ENCODE data around the gene SHB.
A peak's percentile ranks its signal among the peaks of the same experiment; 100 is the strongest.
"Not testable (repeated sequence)": the region's sequence is repeated elsewhere in the genome, so short reads cannot be mapped to it uniquely, and the experiment has no call there.

SHB gene

GRCh38 chr9:37921546-37922300 is 147.3 kb downstream of the SHB start:
- no peak for DNase-seq (ENCODE audit: low read depth in 1 of 2, low spot score in 1 of 2)

- no peak for DNase-seq (ENCODE audit: low read depth in 1 of 2, low spot score in 1 of 2)
Measured at GRCh38 chr9:37921168-37921510, 147.9 kb downstream of the SHB start.

DNA sequence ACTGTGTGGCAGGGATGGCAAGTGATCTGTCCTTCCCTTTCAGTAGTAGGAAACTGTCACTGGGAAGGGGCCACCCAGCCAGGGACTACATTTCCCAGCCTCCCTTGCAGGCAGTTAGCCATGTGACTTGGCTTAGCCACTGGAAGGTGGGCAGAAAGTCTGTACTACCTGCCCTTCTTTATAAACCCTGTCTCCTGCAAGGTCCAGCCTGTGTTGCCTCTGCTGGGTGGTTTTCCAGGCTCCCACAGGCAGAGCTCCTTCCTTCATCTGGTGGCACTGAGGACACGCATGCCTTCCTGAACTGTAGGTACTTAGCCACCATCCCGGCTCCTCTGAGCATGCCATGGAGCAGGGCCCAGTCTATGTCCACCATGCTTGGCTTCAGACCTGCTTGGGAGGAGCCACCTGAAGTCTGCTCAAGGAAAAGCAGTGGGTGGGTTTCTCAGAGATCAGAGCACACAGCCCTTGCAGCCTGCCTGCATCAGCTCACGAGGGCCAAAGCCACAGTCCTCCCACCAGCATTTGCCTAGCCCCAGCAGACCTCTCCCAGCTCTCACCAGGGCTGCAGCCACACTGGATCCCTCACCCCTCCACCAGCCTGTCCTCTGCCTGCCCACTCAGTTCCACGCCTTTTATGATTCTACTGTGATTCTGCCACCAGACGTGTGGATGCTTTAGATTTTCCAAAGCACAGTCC is 148.4 kb downstream of the SHB start:
- no peak for DNase-seq (ENCODE audit: low read depth in 1 of 2, low spot score in 1 of 2)

DNA sequence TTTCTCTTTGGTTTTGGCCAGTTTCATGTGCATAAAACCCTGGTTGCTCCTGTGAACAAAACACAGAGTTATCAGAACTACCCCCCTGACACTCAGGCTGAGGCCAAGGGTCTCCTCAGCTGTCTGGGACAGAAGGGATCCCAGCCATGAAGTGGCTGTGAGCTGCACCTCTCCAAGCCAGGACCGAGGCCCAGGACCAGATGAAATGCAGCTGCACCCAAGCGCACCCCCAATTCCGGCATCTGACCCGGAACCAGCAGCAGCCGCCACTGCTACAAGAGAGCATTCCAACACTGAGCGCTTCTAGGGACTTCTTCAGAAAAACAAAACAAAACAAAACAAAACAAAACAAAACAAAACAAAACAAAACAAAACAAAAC is 149.1 kb downstream of the SHB start:
- no peak for DNase-seq (ENCODE audit: low read depth in 1 of 2, low spot score in 1 of 2)

GRCh38 chr9:37919246-37919955 is 149.6 kb downstream of the SHB start:
- no peak for DNase-seq (ENCODE audit: low read depth in 1 of 2, low spot score in 1 of 2)

GRCh38 chr9:37918665-37919170 is 150.3 kb downstream of the SHB start:
- DNase-seq (ENCODE audit: low read depth in 1 of 2, low spot score in 1 of 2), result no peak

- DNase-seq (ENCODE audit: low read depth in 1 of 2, low spot score in 1 of 2), result no peak
Measured at GRCh38 chr9:37917801-37918664, 151.0 kb downstream of the SHB start.

- DNase-seq (ENCODE audit: low read depth in 1 of 2, low spot score in 1 of 2), result no peak
Measured at GRCh38 chr9:37917313-37917731, 151.7 kb downstream of the SHB start.

DNA sequence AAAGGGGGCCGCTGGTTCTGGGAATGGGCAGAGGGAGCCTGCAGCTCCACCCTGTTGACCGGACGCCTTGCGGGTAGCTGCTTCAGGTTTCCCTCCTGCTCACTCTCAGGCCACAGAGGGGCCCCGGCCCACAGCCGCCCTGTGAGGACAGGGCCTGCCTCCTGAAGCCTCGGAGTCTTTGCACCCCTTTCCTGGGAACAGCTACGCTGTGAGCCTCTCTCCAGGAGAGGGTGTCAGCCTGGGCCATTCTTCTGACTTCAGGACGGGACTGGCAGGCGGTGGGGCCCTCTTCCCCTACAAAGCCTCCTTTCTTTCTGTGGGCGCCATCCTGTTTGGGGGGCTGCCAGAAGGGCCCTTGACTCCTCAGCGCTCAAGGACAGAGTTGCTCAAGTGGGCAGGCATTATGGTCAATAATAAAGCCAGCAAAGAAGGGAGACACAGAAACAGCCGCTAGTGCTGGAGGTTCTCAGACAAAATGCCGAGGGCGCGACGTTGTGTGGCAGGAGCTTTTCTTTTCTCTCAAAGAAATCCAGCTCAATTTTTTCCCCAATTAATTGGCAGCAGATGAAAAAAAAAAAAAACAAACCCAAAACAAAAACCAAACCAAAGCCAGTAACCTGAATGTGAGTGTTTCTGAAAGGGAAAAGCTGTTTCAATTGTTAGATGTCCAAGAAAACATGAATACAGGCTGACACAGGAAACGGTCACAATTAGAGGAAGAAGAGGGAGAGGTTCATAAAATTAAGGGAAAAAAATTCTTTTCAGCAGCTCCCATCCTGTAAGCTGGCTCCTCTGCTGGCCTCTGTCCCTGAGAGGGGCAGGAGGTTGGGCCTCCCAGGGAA is 152.3 kb downstream of the SHB start:
- DNase-seq (ENCODE audit: low read depth in 1 of 2, low spot score in 1 of 2), result no peak

GRCh38 chr9:37915911-37916470 is 153.0 kb downstream of the SHB start:
- DNase-seq (ENCODE audit: low read depth in 1 of 2, low spot score in 1 of 2), result no peak

GRCh38 chr9:37914701-37915358 is 154.2 kb downstream of the SHB start:
- no peak for DNase-seq (ENCODE audit: low read depth in 1 of 2, low spot score in 1 of 2)

DNA sequence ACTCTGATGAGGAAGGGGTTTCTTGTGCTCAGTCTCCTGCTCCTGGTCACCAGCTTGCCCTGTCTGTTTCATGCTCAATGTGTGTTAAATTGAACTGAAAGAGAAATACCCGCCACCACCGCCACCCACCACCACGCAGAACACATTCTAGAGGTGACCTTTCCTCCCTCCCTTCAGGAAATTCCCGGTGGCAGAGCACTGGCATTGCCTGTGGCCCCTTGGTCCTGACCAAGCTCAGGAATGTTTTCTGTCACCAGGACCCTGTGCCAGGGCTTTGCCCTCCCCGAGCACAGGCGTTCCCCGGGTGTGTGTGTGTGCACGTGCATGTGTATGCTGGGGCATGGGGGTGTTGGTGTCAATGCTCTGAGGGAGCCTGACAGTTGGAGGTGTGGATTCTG is 154.9 kb downstream of the SHB start:
- DNase-seq (ENCODE audit: low read depth in 1 of 2, low spot score in 1 of 2), result no peak

DNA sequence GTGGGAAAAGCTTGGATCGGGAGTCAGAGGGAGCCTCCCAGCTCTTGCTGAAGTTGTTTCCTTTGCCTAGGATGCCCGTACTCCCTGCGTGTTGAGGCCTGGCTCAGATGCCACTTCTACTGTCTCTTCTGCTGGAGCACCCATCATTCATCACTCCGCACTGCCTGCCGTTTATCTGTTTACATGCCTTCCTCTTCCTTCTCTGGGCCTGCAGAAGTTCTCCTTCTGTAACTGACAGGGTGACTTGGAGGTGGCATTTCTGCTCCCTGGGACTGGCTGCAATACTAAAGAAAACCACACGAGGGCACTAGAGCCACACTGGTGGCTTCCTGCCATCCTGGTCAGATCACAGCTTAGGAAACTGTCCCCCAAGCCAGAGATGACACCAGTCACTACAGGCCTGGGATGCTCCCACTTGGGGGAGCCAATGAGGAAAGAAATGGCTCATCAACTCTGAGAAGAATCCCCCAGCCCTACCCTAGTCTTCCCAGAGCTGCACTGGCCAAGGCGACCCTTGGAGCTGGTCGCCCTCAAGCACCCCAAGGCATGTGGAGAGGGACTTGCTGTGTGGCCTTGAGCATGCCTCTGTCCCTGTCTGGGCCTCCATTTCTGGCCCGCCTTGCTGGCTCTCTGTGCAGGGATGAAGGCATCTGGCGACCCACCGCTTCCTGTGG is 155.4 kb downstream of the SHB start:
- DNase-seq (ENCODE audit: low read depth in 1 of 2, low spot score in 1 of 2), result peak; percentile 60 to 69

DNA sequence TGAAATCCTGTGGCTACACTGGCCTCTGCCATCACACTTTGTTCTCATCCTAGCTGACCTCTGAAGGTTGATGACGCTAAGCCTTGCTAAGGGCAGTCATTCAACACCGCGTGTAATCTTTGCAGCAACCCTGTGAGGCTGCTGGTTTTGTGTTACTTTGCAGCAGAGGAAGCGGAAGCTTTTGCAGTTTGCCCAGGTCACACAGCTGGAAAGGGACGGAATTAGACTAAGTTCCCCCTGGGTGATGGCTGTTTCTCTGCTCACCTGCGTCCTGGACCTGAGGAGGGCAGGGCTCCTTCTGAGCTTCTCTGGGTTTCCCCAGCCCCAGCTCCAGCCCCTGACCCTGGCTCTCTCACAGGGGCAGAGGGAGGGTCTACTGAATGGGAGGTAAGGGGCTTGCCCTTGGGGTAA is 157.8 kb downstream of the SHB start:
- no peak for DNase-seq (ENCODE audit: low read depth in 1 of 2, low spot score in 1 of 2)

DNA sequence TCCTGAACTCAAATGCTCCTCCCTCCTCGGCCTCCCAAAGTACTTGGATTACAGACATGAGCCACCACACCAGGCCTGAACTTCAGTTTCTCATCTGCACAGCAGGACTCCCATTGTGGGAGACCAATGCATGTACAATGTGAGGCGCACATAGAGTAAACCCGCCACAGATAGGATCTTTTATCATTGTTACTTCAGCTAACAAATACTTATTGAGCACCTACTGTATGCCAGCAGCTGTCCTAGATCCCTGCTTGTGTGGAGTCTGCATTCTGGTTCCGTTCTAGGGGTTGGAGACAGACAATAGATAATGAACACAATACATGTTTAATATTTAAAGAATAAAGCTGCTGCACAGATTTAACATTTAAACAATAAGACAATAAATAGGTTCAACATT is 158.8 kb downstream of the SHB start:
- no peak for DNase-seq (ENCODE audit: low read depth in 1 of 2, low spot score in 1 of 2)

GRCh38 chr9:37909836-37910235 is 159.2 kb downstream of the SHB start:
- DNase-seq (ENCODE audit: low read depth in 1 of 2, low spot score in 1 of 2), result not testable (repeated sequence)

DNA sequence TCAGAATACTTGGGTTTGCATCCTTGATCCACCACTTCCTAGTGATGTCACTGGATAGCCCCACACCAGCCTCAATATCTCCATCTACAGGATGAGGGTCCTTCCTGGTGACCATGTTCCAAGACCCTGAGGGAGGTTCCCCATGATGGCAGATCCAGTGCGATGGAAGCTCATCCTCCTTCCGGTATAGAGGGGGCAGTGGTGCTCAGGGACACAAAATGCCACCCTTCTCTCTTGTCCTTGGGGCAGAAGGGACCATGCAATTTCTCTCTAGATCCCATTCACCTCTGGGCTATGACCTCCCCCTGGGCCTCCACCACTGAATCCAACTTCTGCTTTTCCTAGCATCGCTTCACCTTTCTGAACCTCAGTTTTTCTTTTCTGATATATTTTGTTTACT is 159.7 kb downstream of the SHB start:
- DNase-seq (ENCODE audit: low read depth in 1 of 2, low spot score in 1 of 2), result no peak

GRCh38 chr9:37908698-37909186 is 160.3 kb downstream of the SHB start:
- no peak for DNase-seq (ENCODE audit: low read depth in 1 of 2, low spot score in 1 of 2)

DNA sequence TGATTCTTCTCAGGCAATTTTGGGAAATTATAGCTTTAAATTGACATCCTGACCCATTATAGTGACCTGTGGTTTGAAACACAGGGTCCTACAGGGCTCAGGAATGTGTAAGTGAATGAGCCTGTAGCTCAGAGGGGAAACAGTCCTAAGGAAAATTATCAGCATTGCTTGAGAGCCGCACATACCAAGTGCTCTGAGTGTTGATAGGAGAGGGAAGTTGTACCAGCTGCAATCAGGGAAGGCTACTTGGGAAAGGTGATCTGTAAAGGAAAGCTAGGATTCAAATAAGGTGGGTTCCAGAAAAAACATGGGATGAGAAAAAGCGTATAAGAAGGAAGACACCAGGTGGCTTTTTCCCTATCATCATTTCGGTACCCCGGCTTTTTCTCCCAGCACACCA is 160.7 kb downstream of the SHB start:
- DNase-seq (ENCODE audit: low read depth in 1 of 2, low spot score in 1 of 2), result no peak
